HG02981 (cell line): ENCODE results near the gene WDR81.
"Not testable (repeated sequence)": the region's sequence is repeated elsewhere in the genome, so short reads cannot be mapped to it uniquely, and the experiment has no call there.

ENCODE experiments used
- ATAC-seq: cut with Tn5 transposase; IDR thresholded peaks from one replicate; pipeline ENCODE4 v1.9.1; 2021; ENCODE audit warnings: mild to moderate bottlenecking, moderate library complexity; ENCODE audit not compliant: unreplicated experiment

The WDR81 gene

GRCh38 chr17:1724351-1724868 lies at the start of gene WDR81:
Gene WDR81 (plus strand): TSS chr17:1724704. CDS start chr17:1724960, 256 bp downstream.
- peak; percentile 52 for ATAC-seq

GRCh38 chr17:1676401-1676800 lies 48.1 kb upstream of the WDR81 start:
- ATAC-seq, result no peak

- ATAC-seq, result no peak
These were observed 41.0 kb upstream of the WDR81 start for GRCh38 chr17:1683459-1683858.

GRCh38 chr17:1684378-1685189 lies 39.9 kb upstream of the WDR81 start, which contains the start of gene PRPF8:
Gene PRPF8 (minus strand): TSS chr17:1684867. CDS start chr17:1684571, 296 bp downstream.
- peak; percentile 96 for ATAC-seq

GRCh38 chr17:1686086-1686485 lies 38.4 kb upstream of the WDR81 start:
- ATAC-seq, result no peak

- not testable (repeated sequence) for ATAC-seq
These were observed 36.1 kb upstream of the WDR81 start for GRCh38 chr17:1688405-1688804.

- no peak for ATAC-seq
These were observed 33.8 kb upstream of the WDR81 start for GRCh38 chr17:1690544-1691221.

- no peak for ATAC-seq
These were observed 31.2 kb upstream of the WDR81 start for GRCh38 chr17:1693339-1693738.

- no peak for ATAC-seq
These were observed 29.1 kb upstream of the WDR81 start for GRCh38 chr17:1695365-1695764.

- ATAC-seq, result no peak
These were observed 26.8 kb upstream of the WDR81 start for GRCh38 chr17:1697681-1698080.

- ATAC-seq, result not testable (repeated sequence)
These were observed 24.6 kb upstream of the WDR81 start for GRCh38 chr17:1699891-1700290.

- ATAC-seq, result no peak
These were observed 21.4 kb upstream of the WDR81 start for GRCh38 chr17:1703063-1703462.

- ATAC-seq, result no peak
These were observed 19.5 kb upstream of the WDR81 start for GRCh38 chr17:1705004-1705403.

- ATAC-seq, result no peak
These were observed 17.4 kb upstream of the WDR81 start for GRCh38 chr17:1707107-1707506.

GRCh38 chr17:1708791-1709346 lies 15.6 kb upstream of the WDR81 start:
- not testable (repeated sequence) for ATAC-seq

GRCh38 chr17:1709403-1709951 lies 15.0 kb upstream of the WDR81 start:
- no peak for ATAC-seq

GRCh38 chr17:1709971-1710806 lies 14.3 kb upstream of the WDR81 start, which contains the start of gene TLCD2:
Gene TLCD2 (minus strand): TSS chr17:1710377. CDS start chr17:1710242, 135 bp downstream.
- ATAC-seq, result no peak

GRCh38 chr17:1710807-1711553 lies 13.5 kb upstream of the WDR81 start:
- no peak for ATAC-seq

GRCh38 chr17:1711804-1712203 lies 12.7 kb upstream of the WDR81 start:
- no peak for ATAC-seq

- ATAC-seq, result no peak
These were observed 12.2 kb upstream of the WDR81 start for GRCh38 chr17:1712271-1712670.
